GM12865 (cell line): ENCODE results near the gene KRTAP4-16.

Source experiments
- DNase-seq: peaks from one replicate; pipeline ENCODE4 v3.0.0; 2010; ENCODE audit warnings: low read depth
- H3K4me3 ChIP-seq: 2 replicates; pipeline ENCODE4 v1.5.1; 2011; ENCODE audit warnings: mild to moderate bottlenecking, low read depth, low read length, control low read depth
- CTCF ChIP-seq: IDR thresholded peaks from 2 replicates; pipeline ENCODE4 v1.5.1; 2011; ENCODE audit warnings: low read length, control low read depth, low read depth, inconsistent platforms; ENCODE audit not compliant: insufficient read depth; ENCODE audit errors: missing control alignments

KRTAP4-16 gene

GRCh38 chr17:41052566-41052965 is 49.4 kb downstream of the KRTAP4-16 start:
- no peak overlapping the region for H3K4me3 ChIP-seq
- TF ChIP-seq CTCF: no peak
- no peak for DNase-seq
